Measurements from ENCODE around the gene C4A. TPM values are rescaled to one million over a fixed set of nuclear protein-coding genes. Genes with fewer than 3 reads are reported as not detected.

Gene C4A
- total RNA-seq, 1 experiment from 2014 or later: 4.3 TPM

DNA sequence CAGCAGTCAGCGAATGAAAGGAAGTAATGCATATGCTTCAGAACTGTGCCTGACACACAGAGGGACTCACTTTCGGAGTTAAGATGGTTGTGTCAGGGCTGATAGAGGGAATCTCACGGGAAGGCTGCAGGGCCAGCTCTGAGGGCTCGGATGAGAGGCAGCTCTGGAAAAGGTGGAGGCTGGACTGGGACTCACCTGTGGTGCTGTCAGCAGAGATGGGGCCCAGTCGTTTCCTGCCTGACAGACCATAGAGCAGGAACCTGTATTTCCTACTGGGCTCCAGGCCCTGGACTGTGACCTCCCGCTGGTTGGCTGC lies 65.6 kb downstream of the C4A start:
- no CpG with 5 or more reads among the region's 6 CpGs for WGBS (ENCODE audit: extremely low coverage, insufficient read length, low lambda C conversion rate)
- Histone ChIP-seq H3K79me2 (ENCODE audit: insufficient read depth, low read length) (no peaks in the 10 kb centered on the region), H3K23ac (ENCODE audit: insufficient read length, low read depth, low read length) (no peak overlapping the region), H3K27me3 (ENCODE audit: insufficient read depth, low read length) (no peaks in the 10 kb centered on the region), H4K5ac (ENCODE audit: insufficient read length, low read depth, low read length) (no peak overlapping the region), H3K18ac (ENCODE audit: insufficient read length, low read depth, low read length) (no peak overlapping the region), H4K20me1 (ENCODE audit: control insufficient read depth, insufficient read depth, insufficient read length) (no peaks in the 10 kb centered on the region), H3K4me2 (ENCODE audit: insufficient read depth, insufficient read length, low read length) (no peak overlapping the region), H3T11ph (ENCODE audit: low read length) (no peak overlapping the region), H3K79me1 (ENCODE audit: insufficient read depth, low read depth, low read length, poor library complexity, severe bottlenecking) (no peaks in the 10 kb centered on the region), H2BK120ac (ENCODE audit: low read depth, low read length, poor library complexity, severe bottlenecking) (no peak overlapping the region), H4K91ac (ENCODE audit: insufficient read length, low read depth, low read length) (no peak overlapping the region), H3K9me3 (ENCODE audit: control insufficient read depth, low read depth, low read length) (no peaks in the 10 kb centered on the region), H4K8ac (replicated peaks; ENCODE audit: insufficient read length, low read depth, low read length) (no peak overlapping the region), H3K9ac (ENCODE audit: extremely low read depth, insufficient read length, low read length) (no peak overlapping the region), H2BK12ac (ENCODE audit: insufficient read length, low read depth, low read length) (no peak overlapping the region), H2BK20ac (ENCODE audit: low read depth, low read length, poor library complexity, severe bottlenecking) (no peak overlapping the region), H2BK15ac (ENCODE audit: low read depth, low read length) (no peak overlapping the region), H2BK5ac (ENCODE audit: insufficient read length, low read length) (no peak overlapping the region), H2AK5ac (ENCODE audit: insufficient read length, low read length) (no peak overlapping the region), H3K27ac (ENCODE audit: insufficient read length, low read depth, low read length) (no peak overlapping the region), H3K56ac (ENCODE audit: insufficient read length, low read depth, low read length) (no peak overlapping the region), H3K23me2 (ENCODE audit: insufficient read length, low read depth, low read length, poor library complexity, severe bottlenecking) (no peaks in the 10 kb centered on the region), H2AFZ (ENCODE audit: low read length) (no peak overlapping the region), H3K4ac (ENCODE audit: low read depth, low read length) (no peak overlapping the region), H3K14ac (ENCODE audit: insufficient read depth, low read length) (no peak overlapping the region), H3K4me1 (ENCODE audit: insufficient read depth, low read length) (no peaks in the 10 kb centered on the region)
- no peaks in the 10 kb centered on the region; a peak in 1 of 7 replicates for H3K36me3 Mint-ChIP-seq (ENCODE audit: insufficient read depth in 1 of 3, low read depth in 3 of 3)
- no peak overlapping the region for H3K4me3 Mint-ChIP-seq
- TF ChIP-seq CTCF (conservative IDR thresholded peaks at IDR 0.05): no peak
- peaks cover 2 to 11% of the 10 kb centered on the region in 2 experiments; a peak in 3 of 4 replicates for H3K4me1 Mint-ChIP-seq
- no peak overlapping the region for H3K27ac Mint-ChIP-seq
- no peaks in the 10 kb centered on the region; the same call in 1 of the 2 replicates for H3K27me3 Mint-ChIP-seq (ENCODE audit: low read depth)
- DNase-seq: no peak
- H3K9me3 Mint-ChIP-seq: no peaks in the 10 kb centered on the region

Measured in H9 (cell line).